Gastrocnemius medialis (tissue), 4 donors: ENCODE measurements around the gene ADH5.

ENCODE experiments used
- POLR2A ChIP-seq, 2 donors: fragments of 450-650 bp; IDR thresholded peaks; one replicate each; pipeline ENCODE4 v1.6.1; 2017; ENCODE audit warnings: antibody characterized with exemption in 2 of 2, mild to moderate bottlenecking in 2 of 2, moderate library complexity in 2 of 2
- TF ChIP-seq, protein P1 (sequence below), 5 experiments: fragments of 450-650 bp in 3 of 5; fragments of 200-600 bp in 2 of 5; sonication (generic) in 2 of 5; IDR thresholded peaks in 4 of 5; conservative IDR thresholded peaks in 1 of 5; 1 replicate in 4 of 5; 2 replicates in 1 of 5; pipeline ENCODE4 v1.5.1; 2016 to 2019; ENCODE audit warnings: antibody characterized with exemption in 5 of 5, mild to moderate bottlenecking in 3 of 5, moderate library complexity in 3 of 5

- TF ChIP-seq POLR2A (IDR thresholded peaks at IDR 0.05) = no peak
- TF ChIP-seq, protein P1, sequence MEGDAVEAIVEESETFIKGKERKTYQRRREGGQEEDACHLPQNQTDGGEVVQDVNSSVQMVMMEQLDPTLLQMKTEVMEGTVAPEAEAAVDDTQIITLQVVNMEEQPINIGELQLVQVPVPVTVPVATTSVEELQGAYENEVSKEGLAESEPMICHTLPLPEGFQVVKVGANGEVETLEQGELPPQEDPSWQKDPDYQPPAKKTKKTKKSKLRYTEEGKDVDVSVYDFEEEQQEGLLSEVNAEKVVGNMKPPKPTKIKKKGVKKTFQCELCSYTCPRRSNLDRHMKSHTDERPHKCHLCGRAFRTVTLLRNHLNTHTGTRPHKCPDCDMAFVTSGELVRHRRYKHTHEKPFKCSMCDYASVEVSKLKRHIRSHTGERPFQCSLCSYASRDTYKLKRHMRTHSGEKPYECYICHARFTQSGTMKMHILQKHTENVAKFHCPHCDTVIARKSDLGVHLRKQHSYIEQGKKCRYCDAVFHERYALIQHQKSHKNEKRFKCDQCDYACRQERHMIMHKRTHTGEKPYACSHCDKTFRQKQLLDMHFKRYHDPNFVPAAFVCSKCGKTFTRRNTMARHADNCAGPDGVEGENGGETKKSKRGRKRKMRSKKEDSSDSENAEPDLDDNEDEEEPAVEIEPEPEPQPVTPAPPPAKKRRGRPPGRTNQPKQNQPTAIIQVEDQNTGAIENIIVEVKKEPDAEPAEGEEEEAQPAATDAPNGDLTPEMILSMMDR (IDR thresholded peaks at IDR 0.05 in 4 of 5, conservative IDR thresholded peaks at IDR 0.05 in 1 of 5) = no peak
Observed at GRCh38 chr4:99021386-99021785, 67.2 kb downstream of the ADH5 start.
